ENCODE data around the gene KCNIP4. TPM values are rescaled to one million over a fixed set of nuclear protein-coding genes. Genes with fewer than 3 reads are reported as not detected.

KCNIP4 gene
- total RNA-seq, 1 donor from 2014 or later, result not detected

DNA sequence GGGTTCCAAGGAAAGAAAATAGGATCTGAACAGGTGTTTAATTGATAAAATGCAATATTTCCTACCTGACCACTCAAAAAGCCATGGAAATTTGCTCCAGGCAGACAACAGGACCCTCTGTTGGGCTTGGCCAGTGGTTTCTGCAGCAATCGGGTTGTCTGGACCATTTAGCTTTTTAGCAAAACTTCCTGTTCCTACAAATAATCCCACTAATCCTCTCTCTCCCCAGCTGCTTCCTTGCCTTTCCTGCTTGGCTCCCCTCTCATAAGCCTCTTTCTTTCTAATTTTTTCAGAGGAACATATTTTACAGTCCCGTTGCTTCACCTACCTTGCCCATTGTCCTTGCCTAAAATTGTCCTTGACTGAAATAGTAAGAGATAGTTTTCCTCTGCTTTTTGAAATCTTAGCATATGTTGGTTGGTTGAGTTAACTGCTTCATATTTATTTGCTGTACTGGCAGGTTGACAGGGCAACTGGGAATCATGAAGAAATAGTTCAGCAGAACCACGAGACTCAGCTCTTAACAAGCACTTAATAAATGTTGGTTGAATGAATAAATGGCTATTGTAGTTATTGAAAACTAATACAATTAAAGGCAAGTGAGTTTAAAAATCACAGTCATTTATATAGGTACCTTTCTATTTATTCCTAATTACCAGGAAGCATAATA is 259.8 kb downstream of the KCNIP4 start:
- Histone ChIP-seq H3K9me3 (no peaks in the 10 kb centered on the region), H3K36me3 (no peaks in the 10 kb centered on the region), H3K4me1 (no peaks in the 10 kb centered on the region), H3K27ac (no peak overlapping the region), H3K27me3 (ENCODE audit: low read depth) (no peaks in the 10 kb centered on the region), H3K4me3 (no peak overlapping the region)
- ATAC-seq (no peak), DNase-seq (no peak)
- intact Hi-C loops (cut with DNase I), result no loop called here
- TF ChIP-seq, protein P1, sequence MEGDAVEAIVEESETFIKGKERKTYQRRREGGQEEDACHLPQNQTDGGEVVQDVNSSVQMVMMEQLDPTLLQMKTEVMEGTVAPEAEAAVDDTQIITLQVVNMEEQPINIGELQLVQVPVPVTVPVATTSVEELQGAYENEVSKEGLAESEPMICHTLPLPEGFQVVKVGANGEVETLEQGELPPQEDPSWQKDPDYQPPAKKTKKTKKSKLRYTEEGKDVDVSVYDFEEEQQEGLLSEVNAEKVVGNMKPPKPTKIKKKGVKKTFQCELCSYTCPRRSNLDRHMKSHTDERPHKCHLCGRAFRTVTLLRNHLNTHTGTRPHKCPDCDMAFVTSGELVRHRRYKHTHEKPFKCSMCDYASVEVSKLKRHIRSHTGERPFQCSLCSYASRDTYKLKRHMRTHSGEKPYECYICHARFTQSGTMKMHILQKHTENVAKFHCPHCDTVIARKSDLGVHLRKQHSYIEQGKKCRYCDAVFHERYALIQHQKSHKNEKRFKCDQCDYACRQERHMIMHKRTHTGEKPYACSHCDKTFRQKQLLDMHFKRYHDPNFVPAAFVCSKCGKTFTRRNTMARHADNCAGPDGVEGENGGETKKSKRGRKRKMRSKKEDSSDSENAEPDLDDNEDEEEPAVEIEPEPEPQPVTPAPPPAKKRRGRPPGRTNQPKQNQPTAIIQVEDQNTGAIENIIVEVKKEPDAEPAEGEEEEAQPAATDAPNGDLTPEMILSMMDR (IDR thresholded peaks at IDR 0.05), result no peak

DNA sequence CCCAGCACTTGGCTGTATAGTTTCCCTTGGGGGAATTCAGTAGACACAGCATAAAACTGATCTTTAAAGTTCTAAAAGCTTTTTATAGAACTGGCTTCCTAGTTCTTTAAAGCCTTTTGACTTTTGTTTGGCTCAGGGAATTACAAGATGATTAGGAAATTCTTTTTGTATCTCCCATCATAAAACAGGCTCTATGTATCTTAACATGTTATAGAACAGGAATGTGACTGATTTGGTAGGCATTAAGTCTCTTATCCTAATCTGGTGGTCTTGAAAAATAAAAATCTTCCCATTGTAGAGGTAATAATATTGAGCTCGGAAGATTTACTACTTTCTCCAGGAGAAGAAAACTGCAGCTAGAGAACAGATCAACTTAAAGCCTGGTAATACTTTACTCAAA is 262.7 kb downstream of the KCNIP4 start:
- Histone ChIP-seq H3K4me1 (no peaks in the 10 kb centered on the region), H3K4me3 (no peak overlapping the region), H3K9me3 (no peaks in the 10 kb centered on the region), H3K36me3 (no peaks in the 10 kb centered on the region), H3K27me3 (ENCODE audit: low read depth) (no peaks in the 10 kb centered on the region), H3K27ac (no peak overlapping the region)
- no peak for ATAC-seq
- intact Hi-C loops (cut with DNase I), result no loop called here
- TF ChIP-seq, protein P1 (IDR thresholded peaks at IDR 0.05), result no peak
- no peak for DNase-seq

DNA sequence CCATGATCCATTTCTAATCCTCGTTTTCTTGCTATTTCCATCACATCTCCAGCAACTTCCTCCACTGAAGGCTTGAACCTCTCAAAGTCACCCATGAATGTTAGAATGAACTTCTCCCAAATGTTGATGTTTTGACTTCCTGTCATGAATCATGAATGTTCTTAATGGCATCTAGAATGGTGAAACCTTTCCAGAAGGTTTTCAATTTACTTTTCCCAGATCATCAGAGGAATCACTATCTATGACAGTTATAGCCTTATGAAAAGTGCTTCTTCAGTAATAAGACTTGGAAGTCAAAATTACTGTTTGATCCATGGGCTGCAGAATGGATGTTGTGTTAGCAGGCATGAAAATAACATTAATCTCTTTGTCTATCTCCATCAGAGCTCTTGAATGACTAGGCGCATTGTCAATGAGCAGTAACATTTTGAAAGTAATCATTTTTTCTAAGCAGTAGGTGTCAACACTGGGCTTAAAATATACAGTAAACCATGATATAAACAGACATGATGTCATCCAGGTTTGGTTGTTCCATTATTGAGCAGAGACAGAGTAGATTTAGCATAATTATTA is 268.2 kb downstream of the KCNIP4 start:
- Histone ChIP-seq H3K9me3 (no peaks in the 10 kb centered on the region), H3K27me3 (ENCODE audit: low read depth) (no peaks in the 10 kb centered on the region), H3K4me3 (no peak overlapping the region), H3K27ac (no peak overlapping the region), H3K36me3 (no peaks in the 10 kb centered on the region), H3K4me1 (no peaks in the 10 kb centered on the region)
- TF ChIP-seq, protein P1 (IDR thresholded peaks at IDR 0.05), result no peak
- ATAC-seq (no peak), DNase-seq (no peak)
- intact Hi-C loops (cut with DNase I), result no loop called here

DNA sequence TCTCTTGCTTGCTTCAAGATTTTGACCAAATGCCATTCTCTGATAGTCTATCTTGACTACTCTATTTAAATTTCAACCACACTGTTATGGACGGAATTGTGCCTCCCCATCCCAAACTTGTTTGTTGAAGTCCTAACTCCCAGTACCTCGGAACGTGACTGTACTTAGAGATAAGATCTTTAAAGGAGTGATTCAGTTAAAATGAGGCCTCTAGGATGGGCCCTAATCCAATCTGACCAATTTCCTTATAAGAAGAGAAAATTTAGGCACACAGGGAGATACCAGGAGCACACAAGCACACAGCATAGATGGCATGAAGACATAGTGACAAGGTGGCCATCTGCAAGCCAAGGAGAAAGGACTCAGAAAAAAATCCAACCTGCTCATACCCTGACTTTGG is 269.9 kb downstream of the KCNIP4 start:
- TF ChIP-seq, protein P1 (IDR thresholded peaks at IDR 0.05), result no peak
- no peaks in the 10 kb centered on the region for H3K9me3 ChIP-seq
- no peaks in the 10 kb centered on the region for H3K27me3 ChIP-seq (ENCODE audit: low read depth)
- H3K36me3 ChIP-seq, result no peaks in the 10 kb centered on the region
- ATAC-seq (no peak), DNase-seq (no peak)
- no peak overlapping the region for H3K4me3 ChIP-seq
- no peaks in the 10 kb centered on the region for H3K4me1 ChIP-seq
- H3K27ac ChIP-seq, result no peak overlapping the region
- intact Hi-C loops (cut with DNase I), result no loop called here

DNA sequence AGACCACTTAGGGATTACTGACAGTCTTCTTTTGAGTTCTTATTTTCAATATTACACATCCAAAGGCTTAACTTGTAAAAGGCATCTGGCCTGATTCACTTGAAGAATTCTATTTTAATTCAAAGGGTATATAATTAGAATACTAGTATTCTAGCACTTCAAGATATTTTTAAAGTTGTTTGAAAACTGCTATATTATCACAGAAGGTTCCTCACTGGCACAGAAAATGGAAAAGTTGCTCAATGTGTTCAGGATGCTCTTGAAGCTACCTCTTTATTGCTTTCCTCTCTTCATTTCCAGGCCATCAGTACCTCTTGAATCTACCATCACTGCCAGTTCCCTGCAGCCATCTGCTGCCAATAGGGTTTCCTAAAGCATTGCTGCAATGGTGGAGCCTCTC is 271.4 kb downstream of the KCNIP4 start:
- Histone ChIP-seq H3K27ac (no peak overlapping the region), H3K9me3 (no peaks in the 10 kb centered on the region), H3K27me3 (ENCODE audit: low read depth) (no peaks in the 10 kb centered on the region), H3K36me3 (no peaks in the 10 kb centered on the region), H3K4me1 (no peaks in the 10 kb centered on the region), H3K4me3 (no peak overlapping the region)
- DNase-seq (no peak), ATAC-seq (no peak)
- intact Hi-C loops (cut with DNase I), result no loop called here
- TF ChIP-seq, protein P1 (IDR thresholded peaks at IDR 0.05), result no peak

Data from lower lobe of right lung (tissue), 2 donors.